NCI-H2107 treated with DMSO at 0.1 percent for 48 hours (cell line): Measurements from ENCODE around the gene ZDHHC24.

Source experiments
- DNase-seq: peaks from one replicate; lab custom pipeline; 2025; ENCODE audit not compliant: unreplicated experiment; lab: John Stamatoyannopoulos, UW

The ZDHHC24 gene

GRCh38 chr11:66475349-66476172 is 70.3 kb downstream of the ZDHHC24 start:
- DNase-seq, result no peak

GRCh38 chr11:66473608-66474515 is 72.0 kb downstream of the ZDHHC24 start:
- no peak for DNase-seq

GRCh38 chr11:66473167-66473566 is 72.7 kb downstream of the ZDHHC24 start:
- no peak for DNase-seq

GRCh38 chr11:66472054-66472453 is 73.8 kb downstream of the ZDHHC24 start:
- DNase-seq, result no peak

- no peak for DNase-seq
Measured at GRCh38 chr11:66471142-66471541, 74.7 kb downstream of the ZDHHC24 start.
